ENCODE measurements around the gene TBCB. TPM values are rescaled to one million over a fixed set of nuclear protein-coding genes. Genes with fewer than 3 reads are reported as not detected.
"Not testable (repeated sequence)": the region's sequence is repeated elsewhere in the genome, so short reads cannot be mapped to it uniquely, and the experiment has no call there.

Gene TBCB, protein sequence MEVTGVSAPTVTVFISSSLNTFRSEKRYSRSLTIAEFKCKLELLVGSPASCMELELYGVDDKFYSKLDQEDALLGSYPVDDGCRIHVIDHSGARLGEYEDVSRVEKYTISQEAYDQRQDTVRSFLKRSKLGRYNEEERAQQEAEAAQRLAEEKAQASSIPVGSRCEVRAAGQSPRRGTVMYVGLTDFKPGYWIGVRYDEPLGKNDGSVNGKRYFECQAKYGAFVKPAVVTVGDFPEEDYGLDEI
- 218 TPM for polyA plus RNA-seq (2013, experiment 1 of 2; ENCODE audit: insufficient read length)
- polyA plus RNA-seq (2013, experiment 2 of 2; ENCODE audit: insufficient read length), result 199 TPM

DNA sequence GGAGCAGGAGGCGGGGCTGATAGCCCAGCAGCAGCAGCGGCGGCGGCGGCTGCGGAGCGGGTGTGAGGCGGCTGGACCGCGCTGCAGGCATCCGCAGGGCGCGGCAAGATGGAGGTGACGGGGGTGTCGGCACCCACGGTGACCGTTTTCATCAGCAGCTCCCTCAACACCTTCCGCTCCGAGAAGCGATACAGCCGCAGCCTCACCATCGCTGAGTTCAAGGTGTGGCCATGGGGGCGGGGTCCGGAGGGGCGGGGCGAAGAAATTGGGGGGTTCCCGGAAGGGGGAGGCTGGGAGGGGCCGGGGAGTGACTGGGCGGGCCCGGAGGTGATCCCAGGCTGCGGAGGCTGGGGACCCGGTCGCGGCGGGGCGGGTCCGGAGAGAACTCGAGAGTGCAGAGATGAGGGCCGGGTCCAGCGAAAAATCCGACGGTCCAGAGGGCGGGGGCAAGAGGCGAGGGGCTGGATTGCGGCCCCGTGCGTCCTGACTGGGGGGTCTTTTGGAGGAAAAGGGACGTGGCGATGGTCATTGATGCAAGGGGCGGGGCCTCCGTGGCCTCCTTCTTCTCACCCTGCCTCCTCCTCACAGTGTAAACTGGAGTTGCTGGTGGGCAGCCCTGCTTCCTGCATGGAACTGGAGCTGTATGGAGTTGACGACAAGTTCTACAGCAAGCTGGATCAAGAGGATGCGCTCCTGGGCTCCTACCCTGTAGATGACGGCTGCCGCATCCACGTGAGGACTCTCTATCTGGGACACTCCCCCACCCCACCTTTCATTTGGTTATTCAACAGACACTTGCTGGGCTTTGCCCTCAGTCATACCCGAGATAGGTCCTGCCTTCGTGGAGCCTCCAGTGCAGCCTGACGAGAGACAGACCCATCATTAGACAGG is at the start of gene TBCB:
Gene TBCB (plus strand): TSS at position 16 of the 891 bp plus-strand sequence. CDS start 93 bp downstream, at position 109.
- no peak for DNase-seq

DNA sequence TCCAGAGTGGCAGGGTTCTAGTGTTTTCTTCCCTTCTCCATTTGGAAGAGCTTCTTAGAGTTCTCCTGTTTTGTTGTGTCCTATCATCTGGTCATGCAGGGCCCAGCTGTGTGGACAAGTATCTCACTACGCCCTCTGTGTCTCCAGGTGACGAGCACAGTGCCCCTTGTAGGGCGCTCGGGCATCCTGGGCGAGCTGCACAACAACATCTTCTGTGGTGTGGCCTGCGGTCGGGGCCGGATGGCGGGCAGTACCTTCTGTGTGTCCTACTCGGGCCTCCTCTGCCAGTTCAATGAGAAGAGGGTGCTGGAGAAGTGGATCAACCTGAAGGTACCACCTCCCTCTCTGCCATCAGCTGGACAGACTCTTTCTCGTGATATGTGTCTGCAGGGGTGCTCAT is 47.6 kb upstream of the TBCB start:
- no peak for DNase-seq

DNA sequence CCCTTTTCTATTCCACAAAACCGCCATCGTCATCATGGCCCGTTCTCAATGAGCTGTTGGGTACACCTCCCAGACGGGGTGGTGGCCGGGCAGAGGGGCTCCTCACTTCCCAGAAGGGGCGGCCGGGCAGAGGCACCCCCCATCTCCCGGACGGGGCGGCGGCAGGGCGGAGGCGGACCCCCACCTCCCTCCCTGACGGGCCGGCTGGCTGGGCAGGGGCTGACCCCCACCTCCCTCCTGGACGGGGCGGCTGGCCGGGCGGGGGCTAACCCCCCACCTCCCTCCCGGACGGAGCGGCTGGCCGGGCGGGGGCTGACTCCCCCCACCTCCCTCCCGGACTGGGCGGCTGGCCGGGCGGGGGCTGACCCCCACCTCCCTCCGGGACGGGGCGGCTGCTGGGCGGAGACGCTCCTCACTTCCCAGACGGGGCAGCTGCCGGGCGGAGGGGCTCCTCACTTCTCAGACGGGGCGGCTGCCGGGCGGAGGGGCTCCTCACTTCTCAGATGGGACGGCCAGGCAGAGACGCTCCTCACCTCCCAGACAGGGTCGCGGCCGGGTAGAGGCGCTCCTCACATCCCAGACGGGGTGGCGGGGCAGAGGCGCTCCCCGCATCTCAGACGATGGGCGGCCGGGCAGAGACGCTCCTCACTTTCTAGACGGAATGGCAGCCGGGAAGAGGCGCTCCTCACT is 46.3 kb upstream of the TBCB start:
- not testable (repeated sequence) for DNase-seq

DNA sequence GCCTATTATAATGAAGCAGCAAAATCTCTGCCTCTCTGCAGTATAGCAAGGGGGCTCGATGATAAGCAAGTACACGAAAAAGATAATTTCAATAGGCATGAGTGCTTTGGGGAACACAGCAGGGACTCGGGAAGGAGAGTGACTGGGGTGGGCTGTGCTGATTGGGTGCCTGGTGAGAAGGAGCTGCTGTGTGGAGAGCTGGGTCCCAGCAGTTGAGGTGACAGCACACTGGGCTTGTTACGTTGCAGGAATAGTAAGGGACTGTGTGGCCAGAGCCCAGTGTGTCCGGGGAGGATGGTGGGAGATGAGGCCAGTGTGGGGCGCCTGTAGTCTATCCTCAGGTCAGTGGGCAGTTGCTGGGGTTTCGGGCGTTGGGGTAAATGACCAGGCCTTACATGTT is 43.2 kb upstream of the TBCB start:
- DNase-seq, result no peak

DNA sequence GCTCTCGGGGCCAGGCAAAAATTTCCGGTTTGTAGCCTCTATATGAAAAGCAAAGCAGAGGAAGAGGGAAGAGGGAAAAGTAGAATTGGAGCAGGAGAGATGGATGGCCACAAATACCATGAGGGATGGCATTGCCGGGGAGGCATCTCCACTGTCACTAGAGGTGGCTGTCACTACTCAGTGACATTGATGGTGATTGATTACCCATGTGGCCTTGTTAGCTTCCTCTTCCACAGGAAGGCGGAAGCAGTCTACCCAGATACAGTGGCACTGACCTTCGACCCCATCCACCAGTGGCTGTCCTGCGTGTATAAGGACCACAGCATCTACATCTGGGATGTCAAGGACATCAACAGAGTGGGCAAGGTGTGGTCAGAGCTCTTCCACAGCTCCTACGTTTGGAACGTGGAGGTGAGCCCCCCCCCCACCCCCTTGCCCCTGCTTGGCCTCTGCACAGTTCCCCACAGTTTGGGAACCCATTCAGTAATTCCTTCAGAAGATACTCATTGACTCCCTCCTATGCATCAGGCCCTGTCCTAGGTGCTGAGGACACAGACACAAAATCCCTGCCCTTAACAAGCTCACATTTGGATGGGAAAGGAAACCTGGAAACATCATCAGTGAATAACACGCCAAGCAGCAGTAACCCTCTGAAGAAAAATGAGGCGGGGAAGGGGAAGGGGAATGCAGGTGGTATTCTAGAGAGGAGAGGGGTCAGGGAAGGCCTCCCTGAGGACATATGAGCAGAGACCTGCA is 42.0 kb upstream of the TBCB start:
- no peak for DNase-seq

DNA sequence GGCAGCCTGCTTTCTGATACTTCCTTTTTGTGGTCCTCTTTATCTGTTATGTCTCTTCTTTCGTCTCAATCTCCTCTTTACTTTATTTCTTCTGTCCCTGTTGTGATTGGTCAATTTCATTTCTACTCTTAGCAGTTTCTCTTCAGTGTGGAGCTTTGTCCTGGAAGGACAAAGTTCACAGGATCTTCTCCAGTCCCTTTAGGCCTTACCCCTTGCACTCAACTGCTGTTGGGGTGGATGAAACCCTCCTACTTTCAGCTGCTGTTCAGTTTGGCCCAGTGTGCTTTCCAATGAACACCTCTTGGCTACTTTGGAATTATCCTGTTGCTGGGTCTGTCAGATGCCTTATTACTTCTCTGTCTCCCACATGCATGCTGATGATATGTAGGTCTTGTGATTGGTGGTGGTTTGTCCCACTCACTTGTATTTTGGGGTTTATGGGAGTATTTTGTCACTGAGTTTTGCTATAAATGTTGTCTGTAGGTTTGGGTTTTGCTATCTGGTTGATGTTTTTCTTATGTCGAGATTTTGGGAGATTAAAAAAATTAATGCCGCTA is 35.8 kb upstream of the TBCB start:
- DNase-seq, result no peak

DNA sequence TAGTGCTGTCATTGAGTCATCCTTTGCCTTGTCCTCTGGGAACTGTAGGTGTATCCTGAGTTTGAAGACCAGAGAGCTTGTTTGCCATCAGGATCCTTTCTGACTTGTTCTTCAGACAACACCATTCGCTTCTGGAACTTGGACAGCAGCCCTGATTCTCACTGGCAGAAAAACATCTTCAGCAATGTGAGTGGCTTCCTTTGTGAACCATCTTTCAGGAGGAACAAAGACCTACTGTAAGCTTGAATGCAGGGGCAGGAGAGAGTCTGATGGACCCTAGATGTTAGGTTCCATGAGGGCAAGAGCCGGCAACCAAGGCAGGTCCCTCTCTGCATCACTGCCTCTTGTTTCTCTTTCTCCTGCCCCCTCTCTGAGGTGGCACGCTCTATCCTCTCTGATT is 33.9 kb upstream of the TBCB start:
- no peak for DNase-seq

DNA sequence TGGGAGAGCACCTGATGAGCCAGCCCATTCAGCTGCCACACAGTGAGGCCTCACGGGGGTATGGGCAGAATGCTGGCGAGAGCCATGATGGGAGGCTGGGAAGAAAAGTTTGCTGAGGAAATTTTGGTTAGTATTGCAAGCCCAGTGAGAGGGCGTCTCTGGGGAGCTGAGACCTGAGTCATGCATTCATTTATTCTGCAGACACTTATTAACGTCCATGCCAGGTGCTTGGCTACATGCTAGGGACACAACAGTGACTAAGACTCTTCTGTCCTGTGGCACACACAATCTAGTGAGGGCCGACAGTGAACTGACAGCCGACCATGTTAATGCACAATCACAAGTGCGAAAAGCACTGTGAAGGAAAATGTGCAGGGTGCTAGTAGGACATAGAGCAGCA is 33.4 kb upstream of the TBCB start:
- DNase-seq, result peak; percentile 0

DNA sequence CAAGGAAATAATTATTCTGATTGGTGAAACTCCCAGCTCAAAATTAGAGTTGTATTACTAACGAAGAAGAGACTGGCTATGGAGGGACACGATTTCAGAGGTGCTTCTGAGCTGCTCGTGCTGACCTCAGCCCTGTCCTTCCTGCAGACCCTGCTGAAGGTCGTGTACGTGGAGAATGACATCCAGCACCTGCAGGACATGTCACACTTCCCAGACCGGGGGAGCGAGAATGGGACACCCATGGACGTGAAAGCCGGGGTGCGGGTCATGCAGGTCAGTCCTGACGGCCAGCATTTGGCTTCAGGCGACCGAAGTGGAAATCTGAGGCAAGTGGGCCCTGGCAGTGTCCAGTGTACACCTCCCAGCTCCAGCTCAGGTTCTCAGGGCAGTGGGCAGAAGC is 32.4 kb upstream of the TBCB start:
- no peak for DNase-seq

DNA sequence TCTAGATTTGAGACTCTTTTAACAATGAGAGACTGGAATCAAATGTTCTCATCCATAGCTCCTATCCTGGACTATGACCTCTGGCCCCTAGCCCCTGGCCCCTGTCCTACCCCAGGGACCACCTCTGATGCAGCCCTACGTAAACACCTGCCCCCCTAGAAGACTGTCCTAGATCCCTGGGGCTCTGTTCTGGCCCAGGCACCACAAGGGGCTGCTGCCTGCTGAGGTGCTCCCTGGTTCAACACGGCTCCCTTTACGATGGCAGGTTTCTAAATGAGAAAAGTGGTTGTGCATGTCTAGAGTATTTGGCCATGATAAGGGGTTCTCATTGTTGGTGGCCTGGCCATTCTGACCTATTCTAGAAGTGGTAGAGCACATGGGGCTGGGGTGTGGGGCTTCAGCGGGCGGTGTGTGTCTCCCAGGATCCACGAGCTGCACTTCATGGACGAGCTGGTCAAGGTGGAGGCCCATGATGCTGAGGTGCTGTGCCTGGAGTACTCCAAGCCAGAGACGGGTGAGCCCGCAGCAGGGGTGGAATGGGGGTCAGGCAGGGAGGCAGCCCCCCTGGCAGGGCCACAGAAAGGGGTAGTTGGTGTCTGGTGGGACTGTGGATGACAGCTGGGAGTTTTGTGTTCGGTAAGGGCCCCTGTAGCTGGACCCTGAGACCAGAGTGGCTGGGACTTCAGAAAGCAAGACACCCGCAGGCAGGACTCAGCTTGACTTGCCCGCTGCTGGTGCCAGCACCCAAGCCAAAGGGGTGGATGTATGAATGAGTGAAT is 30.8 kb upstream of the TBCB start:
- no peak for DNase-seq

DNA sequence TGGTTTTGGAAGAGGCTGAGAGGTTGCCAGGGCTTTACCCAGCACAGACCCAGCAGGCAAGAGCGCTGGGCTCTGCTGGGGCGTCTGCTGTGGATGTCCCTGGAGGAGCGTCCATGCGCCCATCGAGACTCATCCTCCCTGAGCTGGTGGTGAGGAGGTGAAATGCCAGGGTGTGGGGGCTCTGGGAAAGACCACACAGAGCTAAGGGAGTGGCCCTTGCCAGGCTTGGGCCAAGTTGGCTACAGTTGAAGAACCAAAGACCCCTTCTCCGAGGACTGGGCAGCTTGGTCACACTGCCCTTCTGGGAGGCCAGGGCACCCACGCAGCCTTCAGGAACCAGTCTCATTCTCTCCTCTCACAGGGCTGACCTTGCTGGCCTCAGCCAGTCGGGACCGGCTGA is 28.9 kb upstream of the TBCB start:
- no peak for DNase-seq

DNA sequence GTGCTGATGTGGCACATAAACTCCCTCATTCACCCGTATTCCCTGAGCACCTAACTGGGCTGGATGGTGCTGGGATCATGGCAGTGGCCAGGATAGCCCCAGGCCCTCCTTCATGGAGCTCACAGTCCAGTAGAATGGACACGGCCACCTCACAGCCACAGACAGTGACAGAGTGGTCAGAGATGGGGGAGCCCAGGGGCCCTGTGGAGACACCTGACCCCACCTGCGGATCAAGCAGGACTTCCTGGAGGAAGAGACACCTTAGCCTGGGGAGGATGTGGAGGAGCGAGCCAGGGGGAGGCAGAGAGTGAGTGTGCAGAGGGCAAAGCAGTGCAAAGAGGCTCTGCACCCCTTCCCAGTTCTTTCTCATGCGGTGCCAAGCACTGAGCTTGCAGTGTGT is 25.4 kb upstream of the TBCB start:
- DNase-seq, result no peak

DNA sequence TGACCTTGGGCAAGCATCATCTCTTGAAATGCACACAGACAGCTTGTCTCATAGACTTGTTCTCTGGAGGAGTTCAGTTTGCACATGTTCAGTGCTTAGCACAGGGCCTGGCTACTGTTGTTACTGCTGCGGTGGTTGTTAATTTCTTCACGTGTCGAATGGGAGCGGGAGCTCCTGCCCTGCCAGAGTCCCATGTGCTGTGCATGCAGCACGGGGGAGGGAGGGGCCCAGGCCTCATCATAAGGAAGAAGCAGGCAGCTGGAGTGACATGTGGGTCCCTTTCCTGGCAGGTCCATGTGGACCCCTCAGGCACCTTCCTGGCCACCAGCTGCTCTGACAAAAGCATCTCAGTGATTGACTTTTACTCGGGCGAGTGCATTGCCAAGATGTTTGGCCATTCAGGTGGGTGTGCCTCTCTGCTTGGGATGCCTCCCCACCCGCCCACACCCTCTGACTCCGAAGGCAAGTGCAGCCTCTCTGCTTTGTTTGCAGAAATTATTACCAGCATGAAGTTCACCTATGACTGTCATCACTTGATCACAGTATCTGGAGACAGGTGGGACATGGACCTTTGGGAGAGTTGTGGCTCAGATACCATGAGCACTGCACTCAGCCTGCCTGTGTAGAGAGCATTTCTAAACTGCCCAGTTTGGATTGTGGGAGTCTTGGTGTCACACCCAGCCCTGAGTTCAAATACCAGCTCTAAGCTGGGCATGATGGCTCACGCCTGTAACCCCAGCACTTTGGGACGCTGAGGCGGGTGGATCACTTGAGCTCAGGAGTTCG is 24.2 kb upstream of the TBCB start:
- no peak for DNase-seq

DNA sequence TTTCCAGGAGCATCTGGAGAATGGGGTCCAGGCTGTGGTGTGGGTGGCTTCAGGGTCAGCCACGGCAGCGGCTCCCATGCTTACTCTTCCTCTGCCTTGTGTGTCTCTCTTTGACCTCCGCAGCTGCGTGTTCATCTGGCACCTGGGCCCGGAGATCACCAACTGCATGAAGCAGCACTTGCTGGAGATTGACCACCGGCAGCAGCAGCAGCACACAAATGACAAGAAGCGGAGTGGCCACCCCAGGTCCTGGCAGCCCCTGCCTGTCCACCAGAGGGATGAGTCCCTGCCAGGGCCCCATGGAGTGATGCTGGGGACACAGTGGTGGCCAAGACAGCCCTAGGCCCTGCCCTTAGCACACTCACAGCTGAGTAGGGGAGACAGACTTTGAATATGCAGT is 22.7 kb upstream of the TBCB start:
- DNase-seq, result no peak

DNA sequence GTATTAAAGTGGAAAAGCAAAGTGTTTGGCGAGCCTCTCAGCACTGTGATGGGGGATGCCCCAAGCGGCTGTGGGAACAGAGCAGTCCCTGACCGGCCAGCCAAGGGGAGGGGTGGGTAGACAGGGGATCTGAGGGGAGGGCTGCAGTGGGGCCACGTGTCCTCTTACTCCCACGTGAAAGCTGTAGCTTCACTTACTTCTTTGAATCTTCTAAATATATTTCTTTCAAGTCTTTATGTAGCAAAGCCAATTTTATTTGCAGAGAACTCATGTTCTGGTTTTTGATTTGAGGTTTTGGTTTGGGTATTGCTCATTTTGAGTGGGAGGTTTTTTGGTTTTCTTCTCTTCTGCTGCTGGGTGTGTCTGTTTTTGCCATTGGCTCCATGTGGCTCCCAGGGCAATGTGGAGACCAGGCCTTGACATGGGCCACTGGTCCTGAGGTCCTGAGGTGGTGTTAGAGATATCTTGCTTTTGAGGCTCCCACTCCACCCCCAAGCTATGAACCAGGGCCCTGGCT is 22.1 kb upstream of the TBCB start:
- no peak for DNase-seq

DNA sequence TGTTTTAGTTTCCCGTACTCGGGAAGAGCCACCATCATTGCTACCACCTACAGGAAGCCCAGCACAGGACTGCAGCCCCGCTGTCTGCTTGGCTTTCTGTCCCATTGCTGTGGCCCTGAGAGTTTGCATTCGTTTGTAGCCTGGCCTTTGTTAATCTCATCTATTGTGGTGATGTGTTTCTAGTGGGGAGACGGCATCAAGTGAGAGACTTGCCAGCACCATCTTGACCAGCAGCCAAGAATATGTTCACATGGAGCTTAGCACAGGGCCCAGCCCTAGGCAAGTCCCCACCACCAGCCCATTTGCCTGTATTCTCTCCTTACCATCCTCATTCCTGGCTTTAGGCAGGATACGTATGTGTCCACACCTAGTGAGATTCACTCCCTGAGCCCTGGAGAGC is 21.6 kb upstream of the TBCB start:
- DNase-seq, result no peak

DNA sequence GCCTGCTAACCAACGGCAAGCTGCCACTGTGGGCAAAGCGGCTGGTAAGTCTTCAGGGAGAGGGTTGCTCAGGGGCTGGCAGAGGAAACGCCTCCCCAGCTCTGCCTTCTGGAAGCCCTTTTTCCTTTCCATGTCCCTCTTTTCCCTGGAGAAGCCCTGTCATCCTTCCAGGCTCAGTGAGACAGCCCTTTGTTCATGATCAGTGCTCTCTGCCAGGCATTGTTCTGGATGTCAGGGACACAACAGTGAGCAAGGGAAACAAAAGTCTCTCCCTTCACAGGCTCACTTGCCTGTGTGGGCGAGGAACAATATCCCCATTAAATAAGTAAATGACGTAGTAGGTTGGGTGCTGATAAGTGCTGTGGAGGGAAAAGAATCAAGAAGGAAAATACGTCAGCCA is 18.2 kb upstream of the TBCB start:
- DNase-seq, result no peak

DNA sequence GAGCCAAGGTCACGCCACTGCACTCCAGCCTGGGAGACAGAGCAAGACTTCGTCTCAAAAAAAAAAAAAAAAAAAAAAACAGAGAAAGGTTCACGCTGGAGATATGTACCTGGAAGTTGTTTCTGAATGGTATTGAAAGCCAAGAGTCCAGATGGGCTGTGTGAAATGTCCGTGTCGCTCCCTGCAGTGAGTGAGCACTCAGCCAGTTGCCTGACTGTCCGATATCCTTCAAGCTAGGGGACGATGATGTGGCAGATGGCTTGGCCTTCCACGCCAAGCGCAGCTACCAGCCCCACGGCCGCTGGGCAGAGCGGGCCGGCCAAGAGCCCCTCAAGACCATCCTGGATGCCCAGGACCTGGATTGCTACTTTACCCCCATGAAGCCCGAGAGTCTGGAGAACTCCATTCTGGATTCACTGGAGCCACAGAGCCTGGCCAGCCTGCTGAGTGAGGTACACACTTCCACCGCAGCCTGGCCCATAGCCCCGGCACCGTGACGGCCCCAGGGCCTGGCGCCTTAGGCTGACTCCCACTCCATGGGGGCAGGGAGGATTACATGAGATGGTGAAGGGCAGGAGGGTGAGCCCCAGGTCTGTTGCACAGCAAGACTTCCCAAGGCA is 16.0 kb upstream of the TBCB start:
- no peak for DNase-seq

DNA sequence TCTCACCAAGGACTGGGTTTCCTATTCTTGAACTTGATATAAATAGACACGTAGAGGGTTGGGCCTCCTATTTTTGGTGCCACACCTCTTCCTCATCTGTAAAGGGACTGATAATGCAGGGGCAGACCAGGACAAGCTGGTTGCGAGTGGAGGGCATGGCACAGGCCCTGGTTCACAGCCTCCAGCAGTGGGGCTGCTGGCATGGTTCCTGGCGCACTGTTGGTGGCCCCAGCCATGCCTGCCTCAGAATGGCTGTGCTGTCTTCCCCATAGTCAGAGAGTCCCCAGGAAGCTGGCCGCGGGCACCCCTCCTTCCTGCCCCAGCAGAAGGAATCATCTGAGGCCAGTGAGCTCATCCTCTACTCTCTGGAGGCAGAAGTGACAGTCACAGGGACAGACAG is 14.8 kb upstream of the TBCB start:
- no peak for DNase-seq
